HCT116 (cell line): Measurements from ENCODE around the gene FAM13A. TPM values are rescaled to one million over a fixed set of nuclear protein-coding genes. Genes with fewer than 3 reads are reported as not detected.

Experiments
- ATAC-seq: fragments of 200-7000 bp; cut with Tn5 transposase; 2 replicates; pipeline ENCODE4 v1.9.1; 2020; ENCODE audit warnings: mild to moderate bottlenecking, moderate library complexity
- BruUV-seq: library from RNA; stranded (reverse); fragments of 400-500 nt; replicated peaks from 2 replicates; lab custom pipeline; 2021; lab: Mats Ljungman, UMichigan
- CTCF ChIA-PET: fragments of 300-600 bp; sonication (Branson Sonifier 250); formaldehyde crosslinking; loops from one replicate; lab custom pipeline; 2021; ENCODE audit warnings: antibody characterized with exemption; lab: Charles Lee
- POLR2A ChIA-PET: fragments of 300-600, 350-600 bp; sonication (Branson Sonifier 250); formaldehyde crosslinking; loops from one replicate; lab custom pipeline; 2021; ENCODE audit warnings: antibody characterized with exemption; lab: Charles Lee
- RAD21 ChIA-PET, 2 experiments: fragments of 300-600 bp; sonication (Branson Sonifier 250); formaldehyde crosslinking; loops; one replicate each; lab custom pipeline; 2023; ENCODE audit warnings: low total read pairs in 2 of 2; ENCODE audit not compliant: uncharacterized antibody in 2 of 2, unreplicated experiment in 2 of 2, low non-redundant PET in 1 of 2; lab: Charles Lee
- DNase-seq: peaks from one replicate; pipeline ENCODE4 v3.0.0-alpha.2; 2010; ENCODE audit warnings: low read depth, low spot score
- H2AFZ ChIP-seq: fragments of 200-600 bp; shearing (Covaris generic), sonication (generic); 2 replicates; pipeline ENCODE4 v1.6.1; 2017; ENCODE audit warnings: low read depth, mixed run types, mixed read lengths, antibody characterized with exemption, low read length; ENCODE audit not compliant: poor library complexity, severe bottlenecking
- H3K27ac ChIP-seq: 2 replicates; pipeline ENCODE4 v1.5.1; 2012; ENCODE audit warnings: low read depth, low read length
- H3K27me3 ChIP-seq: fragments of 200-600 bp; sonication (generic); 2 replicates; pipeline ENCODE4 v1.6.1; 2016; ENCODE audit warnings: mixed run types, low read length, mixed read lengths; ENCODE audit not compliant: insufficient read depth
- H3K36me3 ChIP-seq, 2 experiments: fragments of 200-500 bp in 1 of 2; fragments of 200-600 bp in 1 of 2; sonication (Bioruptor generic) in 1 of 2; sonication (generic) in 1 of 2; 2 replicates each; pipeline versions ENCODE4 v1.5.1 to v1.6.1; 2014 to 2016; ENCODE audit warnings: low read length in 2 of 2, inconsistent platforms in 1 of 2, mixed read lengths in 1 of 2, mixed run types in 1 of 2; ENCODE audit not compliant: insufficient read depth in 2 of 2, control insufficient read depth in 1 of 2
- H3K4me1 ChIP-seq, 2 experiments: fragments of 200-600 bp in 1 of 2; sonication (generic) in 1 of 2; 2 replicates each; pipeline versions ENCODE4 v1.5.1 to v1.6.1; 2012 to 2017; ENCODE audit warnings: low read length in 2 of 2, inconsistent platforms in 1 of 2, mild to moderate bottlenecking in 1 of 2, mixed read lengths in 1 of 2, mixed run types in 1 of 2, moderate library complexity in 1 of 2; ENCODE audit not compliant: insufficient read depth in 2 of 2, control insufficient read depth in 1 of 2
- H3K4me2 ChIP-seq: fragments of 200-600 bp; sonication (generic); 2 replicates; pipeline ENCODE4 v1.6.1; 2017; ENCODE audit warnings: mixed run types, low read length, mixed read lengths
- H3K4me3 ChIP-seq, 2 experiments: fragments of 200-600 bp in 1 of 2; sonication (generic) in 1 of 2; replicated peaks in 1 of 2; 2 replicates each; pipeline ENCODE4 v1.5.1; 2011 to 2016; ENCODE audit warnings: low read length in 2 of 2, control low read depth in 1 of 2, low read depth in 1 of 2, mild to moderate bottlenecking in 1 of 2, mixed read lengths in 1 of 2, mixed run types in 1 of 2
- H3K79me2 ChIP-seq: fragments of 200-600 bp; sonication (generic); 2 replicates; pipeline ENCODE4 v1.6.1; 2017; ENCODE audit warnings: mild to moderate bottlenecking, mixed run types, low read length, moderate library complexity, mixed read lengths; ENCODE audit not compliant: insufficient read depth
- H3K9ac ChIP-seq: fragments of 200-600 bp; sonication (generic); 2 replicates; pipeline ENCODE4 v1.6.1; 2016; ENCODE audit warnings: low read length, mixed read lengths
- H3K9me2 ChIP-seq: fragments of 200-600 bp; sonication (generic), shearing (Covaris generic); 2 replicates; pipeline ENCODE4 v1.6.1; 2017; ENCODE audit warnings: mixed run types, mild to moderate bottlenecking, moderate library complexity; ENCODE audit not compliant: insufficient read depth
- H3K9me3 ChIP-seq, 2 experiments: fragments of 200-500 bp in 1 of 2; fragments of 200-600 bp in 1 of 2; sonication (Bioruptor generic) in 1 of 2; sonication (generic) in 1 of 2; 2 replicates each; pipeline ENCODE4 v1.6.1; 2014 to 2017; ENCODE audit warnings: low read length in 2 of 2, mixed read lengths in 2 of 2, inconsistent platforms in 1 of 2, low read depth in 1 of 2, mild to moderate bottlenecking in 1 of 2, mixed run types in 1 of 2, moderate library complexity in 1 of 2; ENCODE audit not compliant: control insufficient read depth in 1 of 2, insufficient read depth in 1 of 2
- H4K20me1 ChIP-seq: fragments of 200-600 bp; sonication (generic), shearing (Covaris generic); 2 replicates; pipeline ENCODE4 v1.6.1; 2017; ENCODE audit warnings: mixed run types, mild to moderate bottlenecking, moderate library complexity; ENCODE audit not compliant: insufficient read depth
- ATF3 ChIP-seq: IDR thresholded peaks from 2 replicates; pipeline ENCODE4 v1.6.1; 2012
- CTCF ChIP-seq, 3 experiments: fragments of 200-600 bp in 1 of 3; sonication (generic) in 1 of 3; IDR thresholded peaks in 2 of 3; conservative IDR thresholded peaks in 1 of 3; 2 replicates each; pipeline ENCODE4 v1.5.1; 2012 to 2017; ENCODE audit warnings: low read depth in 2 of 3, low read length in 2 of 3, antibody characterized with exemption in 1 of 3, borderline replicate concordance in 1 of 3, control low read depth in 1 of 3, mild to moderate bottlenecking in 1 of 3, mixed read lengths in 1 of 3, mixed run types in 1 of 3, moderate library complexity in 1 of 3; ENCODE audit not compliant: insufficient read depth in 1 of 3
- EGR1 ChIP-seq: IDR thresholded peaks from 2 replicates; pipeline ENCODE4 v1.6.1; 2012; ENCODE audit warnings: low read depth
- ELF1 ChIP-seq: IDR thresholded peaks from 2 replicates; pipeline ENCODE4 v1.6.1; 2012; ENCODE audit warnings: low read depth, borderline replicate concordance
- EZH2 ChIP-seq: fragments of 200-600 bp; sonication (generic); IDR thresholded peaks from 2 replicates; pipeline ENCODE4 v1.6.1; 2017; ENCODE audit warnings: antibody characterized with exemption, mixed run types
- EZH2phosphoT487 ChIP-seq: fragments of 200-600 bp; IDR thresholded peaks from 2 replicates; pipeline ENCODE4 v1.6.1; 2018; ENCODE audit warnings: antibody characterized with exemption, borderline replicate concordance
- JUND ChIP-seq: IDR thresholded peaks from 2 replicates; pipeline ENCODE4 v1.6.1; 2012
- MAX ChIP-seq: IDR thresholded peaks from 2 replicates; pipeline ENCODE4 v1.6.1; 2012
- POLR2A ChIP-seq: IDR thresholded peaks from 2 replicates; pipeline ENCODE4 v1.7.0; 2011; ENCODE audit warnings: borderline replicate concordance; ENCODE audit not compliant: insufficient read depth, insufficient read length; ENCODE audit errors: extremely low read depth
- POLR2AphosphoS5 ChIP-seq: IDR thresholded peaks from 2 replicates; pipeline ENCODE4 v1.6.1; 2011; ENCODE audit warnings: mild to moderate bottlenecking, low read depth, low read length, moderate library complexity
- RAD21 ChIP-seq: IDR thresholded peaks from 2 replicates; pipeline ENCODE4 v1.6.1; 2012; ENCODE audit warnings: low read depth, mild to moderate bottlenecking
- REST ChIP-seq: IDR thresholded peaks from 2 replicates; pipeline ENCODE4 v1.6.1; 2012; ENCODE audit warnings: low read depth
- SIN3A ChIP-seq: IDR thresholded peaks from 2 replicates; pipeline ENCODE4 v1.6.1; 2012; ENCODE audit warnings: low read depth
- SP1 ChIP-seq: IDR thresholded peaks from 2 replicates; pipeline ENCODE4 v1.6.1; 2012; ENCODE audit warnings: low read depth
- YY1 ChIP-seq: IDR thresholded peaks from 2 replicates; pipeline ENCODE4 v1.6.1; 2011; ENCODE audit warnings: low read length, low read depth, moderate library complexity, mild to moderate bottlenecking; ENCODE audit not compliant: insufficient replicate concordance; ENCODE audit errors: extremely low read depth
- ZBTB33 ChIP-seq: IDR thresholded peaks from 2 replicates; pipeline ENCODE4 v1.6.1; 2011; ENCODE audit warnings: mild to moderate bottlenecking, low read length, moderate library complexity; ENCODE audit not compliant: insufficient replicate concordance; ENCODE audit errors: extremely low read depth
- ZFX ChIP-seq: fragments of 450-650 bp; IDR thresholded peaks from 2 replicates; pipeline ENCODE4 v1.6.1; 2017
- intact Hi-C: fragments of 100-400 bp; cut with micrococcal nuclease; formaldehyde crosslinking; loops from 2 replicates; pipeline ENCODE4 v1.10.0; 2022
- total RNA-seq: library from RNA; stranded (reverse); gene quantifications from one replicate; pipeline ENCODE4 v1.2.1, GENCODE V29; 2021; ENCODE audit not compliant: unreplicated experiment

Gene FAM13A
- total RNA-seq, 1 experiment from 2014 or later, result 17.2 TPM

GRCh38 chr4:88958080-88958479, 98.9 kb downstream of the FAM13A start:
- no peaks in the 10 kb centered on the region for H3K79me2 ChIP-seq
- H3K4me1 ChIP-seq, result no peaks in the 10 kb centered on the region
- H3K9me3 ChIP-seq, result no peaks in the 10 kb centered on the region
- no peak overlapping the region for H3K27ac ChIP-seq
- intact Hi-C loops, result no loop called here
- no TSS peak for BruUV-seq
- no peak overlapping the region for H2AFZ ChIP-seq
- H3K4me3 ChIP-seq, result no peak overlapping the region
- H4K20me1 ChIP-seq, result no peaks in the 10 kb centered on the region
- no peak overlapping the region for H3K9ac ChIP-seq
- DNase-seq, result no peak
- POLR2A ChIA-PET, result no interaction called here
- no peak for TF ChIP-seq ATF3
- TF ChIP-seq EZH2, result no peak
- no peak for TF ChIP-seq YY1
- TF ChIP-seq ELF1, result no peak
- TF ChIP-seq JUND, result no peak
- no peak for TF ChIP-seq POLR2AphosphoS5
- TF ChIP-seq ZFX, result no peak
- no peak for TF ChIP-seq ZBTB33
- TF ChIP-seq CTCF (IDR thresholded peaks at IDR 0.05 in 2 of 3, conservative IDR thresholded peaks at IDR 0.05 in 1 of 3; ENCODE audit: borderline replicate concordance in 1 of 3, insufficient read depth in 1 of 3, low read depth in 2 of 3, low read length in 2 of 3), result no peak
- no peak for TF ChIP-seq MAX
- no peak for TF ChIP-seq SIN3A
- no peak for TF ChIP-seq EZH2phosphoT487
- TF ChIP-seq POLR2A, result no peak
- TF ChIP-seq EGR1, result no peak
- TF ChIP-seq REST, result no peak
- TF ChIP-seq RAD21, result no peak
- TF ChIP-seq SP1, result no peak
- RAD21 ChIA-PET, result no interaction called here
- H3K4me2 ChIP-seq, result no peak overlapping the region
- no peak for ATAC-seq
- no peaks in the 10 kb centered on the region for H3K36me3 ChIP-seq
- CTCF ChIA-PET, result no interaction called here
- H3K9me2 ChIP-seq, result no peaks in the 10 kb centered on the region
- no peaks in the 10 kb centered on the region for H3K27me3 ChIP-seq
